GDM1 (cell line): ENCODE data around the gene NALF2.

ENCODE experiments used
- DNase-seq: peaks from one replicate; lab custom pipeline; 2025; lab: John Stamatoyannopoulos, UW

NALF2 gene

DNA sequence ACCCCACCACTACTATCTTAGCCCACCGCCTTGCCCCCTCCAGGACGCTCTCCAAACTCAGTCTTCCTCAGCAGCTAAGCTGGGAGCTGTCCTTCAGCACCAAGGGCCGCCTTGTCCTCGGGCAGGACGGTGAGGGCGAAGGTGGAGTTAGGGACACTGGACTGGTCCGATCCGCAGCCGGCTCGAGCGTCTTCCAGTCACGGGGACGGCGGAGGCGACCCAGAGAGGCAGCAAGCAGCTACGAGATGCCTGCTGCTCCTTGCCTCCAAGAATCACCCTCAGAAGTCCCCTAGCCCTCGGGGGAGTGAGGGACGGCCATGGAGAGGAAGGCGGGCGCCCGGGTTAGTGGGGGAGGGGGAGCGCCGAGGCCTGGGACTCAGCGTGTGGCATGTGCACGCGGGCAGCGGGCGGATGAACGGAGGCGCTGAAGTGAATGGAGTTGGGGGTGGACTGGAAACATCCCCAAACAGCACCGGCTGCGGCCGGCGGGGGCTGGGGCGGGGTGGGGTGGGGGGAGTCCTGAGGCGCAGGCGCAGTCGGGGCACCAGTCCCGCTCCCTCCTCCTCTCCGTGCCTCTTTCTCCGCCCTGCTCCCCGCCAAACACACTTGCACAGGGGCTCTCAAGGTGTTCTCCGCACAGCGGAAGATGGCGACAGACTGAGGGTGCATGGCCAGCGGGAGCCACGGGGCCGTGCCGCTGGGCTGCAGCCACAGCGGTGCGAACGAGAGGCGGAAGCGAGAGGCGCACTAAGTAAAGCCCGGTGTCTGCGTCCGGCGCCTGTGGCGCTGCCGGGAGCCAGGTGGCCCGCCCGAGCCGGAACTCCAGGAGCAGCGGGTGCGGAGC is at the start of gene NALF2:
NALF2 (plus strand) TSS at position 545 of the 844 bp plus-strand sequence. CDS start 957 bp downstream, outside the sequence.
- no peak for DNase-seq

DNA sequence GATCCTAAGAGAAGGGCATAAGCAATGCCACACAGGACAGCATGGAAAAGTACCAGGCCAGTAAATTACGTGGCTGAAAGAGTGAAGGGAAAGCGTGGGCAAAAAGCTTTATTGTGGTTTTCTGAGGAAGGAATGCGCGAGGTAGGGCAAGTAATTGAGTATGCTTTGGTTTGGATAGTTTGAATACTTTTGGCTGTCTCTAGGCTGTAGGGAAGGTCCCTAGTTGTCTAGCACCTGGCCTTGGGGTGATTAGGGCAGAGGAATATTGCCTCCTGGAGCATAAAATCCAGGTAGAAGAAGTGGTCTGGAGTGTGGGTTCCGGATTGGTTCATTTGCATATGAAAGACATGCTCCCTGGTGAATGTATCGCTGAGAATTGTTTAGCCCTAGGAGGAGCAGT is 46.4 kb upstream of the NALF2 start:
- no peak for DNase-seq

DNA sequence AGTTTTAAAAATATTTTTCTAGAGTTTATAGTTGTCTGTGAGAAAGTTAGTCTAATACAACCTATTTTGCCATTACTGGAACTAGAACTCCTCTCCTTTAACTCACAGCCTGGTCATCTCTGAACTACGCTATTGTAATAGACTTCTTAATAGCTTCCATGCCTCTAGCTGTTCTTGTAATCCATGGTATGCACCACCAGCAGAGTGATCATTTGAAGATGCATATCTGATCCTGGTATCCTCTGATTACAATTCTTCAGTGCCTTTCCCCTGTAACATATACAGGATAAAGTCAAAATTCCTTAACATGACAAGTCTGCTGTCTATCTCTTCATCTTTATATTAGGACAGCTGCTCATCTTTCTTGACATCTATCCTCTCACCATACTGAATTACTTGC is 37.6 kb upstream of the NALF2 start:
- DNase-seq: no peak

DNA sequence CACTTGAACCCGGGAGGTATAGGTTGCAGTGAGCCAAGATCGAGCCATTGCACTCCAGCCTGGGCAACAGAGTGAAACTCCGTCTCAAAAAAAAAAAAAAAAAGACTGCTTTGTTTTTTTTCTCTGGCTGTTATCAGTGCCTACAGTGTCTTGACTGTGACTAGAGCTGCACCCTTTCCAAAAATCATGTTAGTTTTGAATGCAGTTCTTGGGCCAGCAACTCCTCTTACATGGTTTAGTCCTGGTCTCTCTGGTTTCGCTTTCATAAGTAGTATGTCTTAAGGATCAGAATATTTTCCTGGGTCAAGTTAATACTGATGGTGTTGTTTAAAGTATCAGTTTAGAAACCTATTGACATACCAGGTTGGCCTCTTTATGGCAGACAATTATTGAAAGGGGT is 34.2 kb upstream of the NALF2 start:
- DNase-seq: no peak

DNA sequence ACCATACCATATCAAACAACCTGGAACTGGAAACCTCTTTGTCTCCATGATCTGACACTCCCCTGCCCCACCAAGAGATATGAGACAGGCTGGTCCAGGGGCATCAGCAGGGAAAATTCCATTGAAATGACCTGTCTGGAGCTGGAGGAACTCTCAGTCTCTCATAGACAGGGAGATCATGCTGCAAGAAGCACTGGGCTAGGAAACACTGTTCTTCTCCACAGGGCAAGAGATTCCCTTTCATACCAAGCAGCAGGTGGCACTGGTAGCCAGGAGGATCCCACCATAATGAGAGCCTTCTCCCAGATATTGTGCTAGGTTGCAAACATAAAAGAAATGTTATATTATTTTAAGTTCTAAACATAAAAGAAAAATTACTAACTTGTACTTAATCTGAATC is 14.5 kb upstream of the NALF2 start:
- DNase-seq: no peak

DNA sequence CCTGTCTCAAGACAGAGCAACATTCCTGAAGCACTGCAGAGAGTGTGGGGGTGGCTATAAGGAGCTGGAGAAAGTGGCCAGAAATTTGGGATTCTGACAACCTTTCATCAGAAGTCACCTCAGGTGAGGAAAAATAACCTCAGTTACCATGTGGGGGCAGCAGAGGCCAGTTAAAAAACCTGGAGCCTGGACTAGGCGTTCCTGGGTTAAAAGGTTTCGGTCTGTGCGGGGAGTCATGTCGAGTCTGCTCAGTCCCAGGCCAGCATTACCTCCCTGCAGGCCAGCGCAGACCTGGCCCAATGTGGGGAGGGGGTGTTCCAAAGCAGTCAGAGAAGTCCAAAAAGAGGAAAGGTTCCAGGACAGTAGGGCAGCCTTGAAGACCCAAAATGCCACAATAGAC is 10.9 kb upstream of the NALF2 start:
- DNase-seq: no peak

DNA sequence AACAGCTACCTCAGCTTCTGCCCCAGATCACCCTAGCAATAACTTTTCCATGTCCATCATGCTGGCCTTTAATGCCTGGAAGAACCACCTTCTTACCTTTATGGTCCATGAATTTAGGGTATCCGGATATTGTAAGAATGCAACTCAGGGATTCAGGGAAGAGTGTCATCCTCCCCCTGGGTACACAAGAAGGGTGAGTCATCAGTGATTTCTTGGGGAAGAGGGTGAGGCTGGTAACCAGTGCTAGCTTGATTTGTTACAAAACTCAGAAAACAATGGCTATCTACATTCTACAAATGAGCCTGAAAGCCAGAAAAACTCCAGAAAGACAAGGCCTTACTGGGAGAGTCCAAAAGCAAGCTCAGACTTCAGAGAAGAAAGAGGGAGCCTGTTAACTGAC is 10.4 kb upstream of the NALF2 start:
- no peak for DNase-seq

DNA sequence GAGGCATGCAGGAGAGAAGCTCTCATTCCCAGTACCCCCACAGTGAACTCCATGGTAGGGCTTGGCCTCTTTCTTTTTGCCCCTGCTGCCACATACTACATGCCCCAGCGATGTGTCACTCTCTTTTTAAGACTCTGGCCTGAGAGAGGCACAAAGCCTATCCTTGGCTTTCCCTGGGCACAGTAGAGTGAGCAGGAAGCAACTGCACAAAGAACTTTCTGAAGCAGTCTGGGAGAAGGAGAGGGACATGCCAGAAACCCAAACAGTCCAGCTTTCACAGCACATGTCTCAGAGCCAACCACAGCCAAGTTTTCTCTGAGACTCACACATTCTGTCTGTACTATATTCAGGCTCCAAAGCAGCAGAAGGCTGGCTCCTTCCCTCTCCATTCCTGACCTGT is 7.9 kb upstream of the NALF2 start:
- DNase-seq: no peak

DNA sequence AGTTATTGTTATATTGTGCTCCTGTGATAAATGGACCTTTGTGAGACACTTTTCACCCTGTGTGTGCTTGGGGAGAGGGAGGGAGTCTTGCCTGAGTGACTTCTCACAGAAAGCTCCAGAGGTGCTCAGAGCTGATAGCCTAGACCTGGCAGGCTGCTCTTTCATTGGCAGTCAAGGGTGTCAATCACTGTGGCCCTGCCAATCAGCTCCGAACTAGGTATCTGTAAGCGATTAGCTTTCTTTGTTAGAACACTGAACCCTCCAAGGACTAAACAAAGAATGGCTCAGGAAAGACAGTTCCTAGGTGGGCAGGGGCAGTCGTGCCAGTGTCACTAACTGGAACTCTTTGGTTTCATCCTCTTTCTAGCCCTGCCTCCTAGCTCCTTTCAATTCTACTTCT is 2.7 kb upstream of the NALF2 start:
- no peak for DNase-seq

DNA sequence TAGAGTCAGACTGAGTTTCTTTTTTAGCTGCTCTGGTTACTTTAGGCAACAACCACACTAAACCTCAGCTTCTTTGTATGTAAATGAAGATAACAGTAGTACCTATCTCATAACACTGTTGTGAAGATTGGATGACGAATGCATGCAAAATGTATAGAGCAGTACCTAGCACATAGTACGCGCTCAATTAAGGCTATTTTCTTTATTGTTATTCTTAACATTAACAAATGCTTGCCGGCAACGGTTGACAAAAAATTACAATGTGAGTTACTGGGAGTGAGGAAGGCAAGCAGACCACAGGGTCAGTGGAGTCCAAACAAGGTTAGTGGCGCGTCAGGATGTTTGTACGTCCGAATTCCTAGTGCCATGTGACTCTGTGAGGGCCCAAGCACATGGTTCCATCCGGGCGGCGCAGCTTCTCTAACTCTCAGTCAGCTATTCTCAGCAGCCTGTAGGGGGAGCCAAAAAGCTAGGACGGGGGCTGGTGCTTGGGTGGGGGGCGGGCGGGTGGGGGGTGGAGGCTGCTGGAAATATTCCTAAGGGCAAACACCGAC is 821 bp upstream of the NALF2 start:
- no peak for DNase-seq

DNA sequence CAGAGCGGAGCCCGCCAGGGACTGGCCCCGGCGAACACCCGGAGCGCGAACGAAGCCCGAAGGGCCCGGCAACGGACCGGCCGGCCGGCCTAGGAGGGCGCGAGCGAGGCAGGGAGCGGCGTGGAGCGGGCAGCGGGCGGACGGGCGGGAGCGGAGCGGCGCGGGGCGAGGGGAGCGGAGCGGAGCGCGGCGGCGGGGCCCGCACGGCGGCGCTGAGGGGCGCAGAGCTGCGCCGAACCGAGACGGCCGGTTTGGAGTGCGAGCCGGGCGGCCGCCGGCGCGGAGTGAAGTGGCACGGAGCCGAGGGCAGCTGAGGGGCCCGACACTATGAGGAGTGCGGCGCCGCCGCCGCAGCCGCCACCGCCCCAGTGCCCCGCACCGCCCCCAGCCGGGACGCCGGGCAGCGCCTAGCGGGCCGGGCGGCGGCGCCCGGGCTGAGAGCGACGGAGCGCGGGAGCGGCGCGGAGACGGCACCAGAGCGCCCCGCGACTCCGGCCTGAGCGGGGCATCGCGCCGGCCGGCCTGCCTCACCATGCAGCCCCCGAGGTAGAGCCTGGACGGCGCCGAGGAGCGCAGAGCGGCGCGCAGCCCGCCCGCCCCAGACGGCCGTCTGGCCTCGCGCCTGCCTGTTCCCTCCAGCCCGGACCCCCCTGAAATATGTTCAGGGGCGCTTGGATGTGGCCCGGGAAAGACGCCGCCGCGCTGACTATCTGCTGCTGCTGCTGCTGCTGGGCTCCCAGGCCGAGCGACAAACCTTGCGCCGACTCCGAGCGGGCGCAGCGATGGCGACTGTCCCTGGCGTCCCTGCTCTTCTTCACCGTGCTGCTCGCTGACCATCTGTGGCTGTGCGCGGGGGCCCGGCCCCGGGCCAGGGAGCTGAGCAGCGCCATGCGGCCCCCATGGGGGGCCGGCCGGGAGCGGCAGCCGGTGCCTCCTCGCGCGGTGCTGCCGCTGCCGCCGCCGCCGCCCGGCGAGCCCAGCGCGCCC is 793 bp downstream of the NALF2 start:
- DNase-seq: no peak

DNA sequence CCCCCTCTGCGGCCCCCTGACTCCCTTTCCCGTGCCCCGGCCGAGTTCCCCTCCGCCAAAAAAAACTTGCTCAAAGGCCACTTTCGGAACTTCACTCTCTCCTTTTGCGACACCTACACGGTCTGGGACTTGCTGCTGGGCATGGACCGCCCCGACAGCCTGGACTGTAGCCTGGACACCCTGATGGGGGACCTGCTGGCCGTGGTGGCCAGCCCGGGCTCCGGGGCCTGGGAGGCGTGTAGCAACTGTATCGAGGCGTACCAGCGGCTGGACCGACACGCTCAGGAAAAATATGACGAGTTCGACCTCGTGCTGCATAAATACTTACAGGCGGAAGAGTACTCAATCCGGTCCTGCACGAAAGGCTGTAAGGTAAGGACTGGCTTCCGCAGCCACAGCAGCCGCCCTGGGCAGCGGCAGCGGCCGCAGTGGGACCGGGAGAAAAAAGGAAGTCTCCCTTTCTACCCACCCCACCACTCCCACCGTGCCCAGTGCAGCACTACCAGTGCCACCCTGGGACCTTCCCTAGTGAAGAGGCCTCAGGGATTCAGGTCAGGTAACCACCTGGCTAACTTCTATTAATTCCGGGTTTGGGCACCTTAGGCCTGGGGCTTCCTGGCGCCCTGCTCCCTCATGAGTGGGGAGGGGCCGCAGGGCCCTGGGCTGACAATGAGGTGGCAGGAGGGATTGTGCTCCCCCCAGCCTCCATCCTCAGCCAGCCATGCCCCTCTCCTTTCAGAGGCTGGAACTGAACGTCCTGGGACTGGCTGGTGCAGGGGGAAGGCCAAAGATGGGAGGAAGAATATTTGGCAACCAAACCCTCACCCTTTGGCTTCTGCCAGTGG is 1.9 kb downstream of the NALF2 start:
- DNase-seq: no peak

DNA sequence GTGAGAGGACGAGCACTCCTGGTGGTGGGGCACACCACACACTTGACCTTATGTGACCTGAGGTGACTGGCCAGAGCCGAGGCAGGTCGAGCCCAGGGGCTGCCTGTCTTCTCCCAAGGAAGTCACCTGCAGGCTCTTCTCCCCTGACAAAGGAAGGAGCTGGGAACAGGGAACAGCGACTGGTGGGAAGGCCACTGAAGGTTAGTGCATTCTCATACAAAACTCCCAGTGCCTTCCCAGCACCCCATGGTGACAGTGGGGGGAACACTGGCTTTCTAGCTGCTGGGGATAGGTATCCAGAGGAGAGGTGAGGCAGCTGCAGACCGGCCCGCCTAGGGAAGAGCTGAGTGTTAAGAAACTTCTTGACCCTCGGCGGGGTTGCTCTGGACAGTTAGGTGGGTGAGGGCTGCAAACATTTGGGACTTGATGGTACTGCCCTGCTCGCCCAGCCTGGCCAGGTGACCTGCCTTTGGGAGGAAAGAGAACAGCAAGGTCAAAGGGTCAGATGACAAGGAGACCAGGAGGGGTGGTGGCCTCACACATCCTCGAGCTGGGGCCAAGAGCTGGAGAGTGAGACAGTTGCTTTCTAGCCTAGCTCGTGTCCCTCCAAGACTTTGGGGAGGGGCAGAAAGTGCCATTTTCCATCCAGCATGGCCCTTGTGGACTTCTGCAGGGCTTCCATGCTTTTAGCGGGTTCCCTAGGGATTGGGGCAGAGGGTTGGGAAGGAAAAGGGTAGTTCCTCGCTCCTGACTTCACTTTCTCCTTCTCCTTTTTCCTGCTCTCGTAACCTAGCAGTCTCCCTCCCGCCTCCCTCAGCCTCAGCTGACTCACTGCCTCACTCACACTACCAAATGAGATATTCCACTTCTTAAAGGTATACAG is 2.7 kb downstream of the NALF2 start:
- no peak for DNase-seq

DNA sequence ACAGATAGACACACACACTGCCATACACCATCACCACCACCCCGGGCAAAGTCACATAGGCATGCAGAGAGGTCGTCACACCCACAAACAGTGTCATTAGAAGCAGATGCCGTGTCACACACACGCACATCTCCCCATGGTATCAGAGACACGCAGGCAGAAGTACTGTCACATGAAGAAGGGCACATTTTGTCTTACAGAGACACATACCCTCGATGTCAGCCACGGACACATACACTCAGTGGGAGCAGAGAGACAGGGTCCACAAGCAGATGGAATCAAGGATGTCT is 3.3 kb downstream of the NALF2 start:
- DNase-seq: no peak

DNA sequence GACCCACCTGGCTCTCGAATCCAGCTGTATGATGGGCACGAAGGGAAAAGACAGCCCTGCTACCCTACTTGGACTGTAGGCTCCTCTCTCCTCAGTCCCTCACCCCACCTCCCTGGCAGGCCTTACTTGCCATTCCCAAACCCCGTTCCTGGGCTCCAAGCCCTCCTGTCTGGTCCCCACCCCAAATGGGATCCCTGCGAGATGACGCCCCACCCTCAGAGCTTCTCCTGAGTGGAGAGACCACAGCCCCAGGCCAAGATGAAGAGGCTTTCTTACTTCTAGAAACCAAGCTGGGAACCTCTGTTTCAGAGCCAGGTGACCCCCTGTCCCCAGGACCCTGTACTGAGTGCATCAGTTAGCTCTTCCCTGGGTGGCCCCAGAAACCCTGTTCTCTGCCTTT is 4.5 kb downstream of the NALF2 start:
- DNase-seq: no peak

DNA sequence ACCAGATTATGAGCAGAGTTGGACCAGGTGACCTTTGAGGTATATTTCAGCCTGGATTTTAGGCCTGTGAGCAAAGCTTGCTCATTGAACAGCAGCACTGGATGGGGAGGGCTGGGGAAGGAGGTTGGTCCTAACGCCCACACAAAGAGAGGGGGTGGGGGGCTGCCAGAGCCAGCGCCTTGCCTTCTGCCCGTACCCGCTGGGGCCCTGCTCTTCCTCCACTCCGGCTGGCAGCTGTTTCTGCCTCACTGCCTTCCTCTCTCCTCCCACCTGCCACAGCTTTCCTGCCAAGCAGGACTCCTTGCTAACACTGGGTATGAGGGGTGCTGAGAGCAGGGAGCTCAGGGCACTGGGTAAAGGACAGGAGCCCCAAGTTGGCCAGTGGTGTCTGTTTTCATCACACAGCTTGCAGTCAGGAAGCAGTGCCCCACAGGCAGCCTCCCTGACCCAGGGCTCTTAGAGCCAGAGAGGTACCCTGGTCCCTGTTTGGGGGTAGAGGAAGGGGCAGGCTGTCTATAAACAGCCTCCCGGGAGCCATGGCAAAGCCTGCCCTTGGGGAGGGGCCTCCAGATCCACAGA is 6.1 kb downstream of the NALF2 start:
- DNase-seq: no peak

DNA sequence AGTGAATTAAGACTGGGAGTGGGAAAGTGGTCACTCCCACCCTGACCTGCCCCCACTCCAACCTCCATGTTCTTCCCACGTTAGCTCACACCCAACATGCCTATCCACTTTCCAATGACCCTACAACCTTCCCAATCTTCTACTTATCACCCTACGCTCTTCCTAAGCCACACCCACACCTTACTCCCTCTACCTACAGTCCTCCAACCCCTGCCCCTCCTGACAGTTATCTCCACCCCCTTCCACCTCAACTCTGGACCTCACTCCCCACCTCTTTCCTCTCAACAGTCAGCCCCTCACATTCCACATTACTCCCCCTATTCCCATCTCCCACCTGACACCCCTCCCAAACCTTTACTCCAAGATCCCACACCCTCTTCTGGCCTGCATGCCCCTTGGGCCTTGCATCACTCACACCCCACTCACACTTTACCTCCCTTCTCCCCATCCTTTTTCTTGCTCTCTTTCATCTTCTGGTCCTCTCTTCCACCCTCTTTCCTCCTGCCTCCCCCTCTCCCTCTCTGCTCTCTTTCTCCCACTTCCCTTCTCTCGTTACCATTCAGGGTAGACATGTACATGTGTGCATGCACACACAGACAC is 6.9 kb downstream of the NALF2 start:
- no peak for DNase-seq

DNA sequence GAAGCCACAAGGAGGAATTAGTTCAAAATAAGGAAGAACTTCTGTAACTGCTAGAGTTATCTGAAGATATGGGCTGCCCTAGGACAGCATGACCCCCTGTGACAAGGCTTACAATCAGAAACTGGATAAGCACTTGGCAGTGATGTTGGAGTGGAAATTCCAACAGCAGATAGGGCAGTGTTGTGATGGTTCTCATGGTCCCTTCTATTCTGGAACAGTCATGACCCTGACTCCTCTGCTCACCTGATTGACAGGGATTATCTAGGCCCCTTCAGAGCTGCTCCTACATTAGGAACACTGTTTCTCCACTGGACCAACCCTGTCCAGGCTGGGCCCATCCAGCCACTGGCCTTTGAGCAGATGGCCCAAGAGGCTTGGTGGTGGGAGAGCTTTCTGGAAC is 17.9 kb downstream of the NALF2 start:
- no peak for DNase-seq

DNA sequence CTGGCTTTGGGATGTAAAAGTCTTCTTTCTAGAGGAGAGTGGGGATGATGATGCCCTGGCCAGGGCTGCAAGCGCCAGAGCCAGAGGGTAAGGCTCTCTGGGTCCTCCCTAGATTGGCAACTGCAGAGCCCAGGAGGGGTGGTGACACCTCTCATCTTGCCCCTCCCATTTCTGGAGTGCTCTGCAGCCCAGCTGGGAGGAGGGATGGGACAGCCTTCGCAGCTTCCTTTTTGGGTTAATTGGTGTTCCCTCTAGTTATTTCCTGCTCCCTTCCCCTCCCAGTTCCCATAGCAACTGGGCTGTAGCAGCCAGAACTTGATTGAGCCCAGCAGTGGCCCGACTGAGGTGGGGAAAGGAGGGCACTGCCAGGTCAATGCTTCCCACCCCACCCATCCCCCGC is 19.2 kb downstream of the NALF2 start:
- no peak for DNase-seq

DNA sequence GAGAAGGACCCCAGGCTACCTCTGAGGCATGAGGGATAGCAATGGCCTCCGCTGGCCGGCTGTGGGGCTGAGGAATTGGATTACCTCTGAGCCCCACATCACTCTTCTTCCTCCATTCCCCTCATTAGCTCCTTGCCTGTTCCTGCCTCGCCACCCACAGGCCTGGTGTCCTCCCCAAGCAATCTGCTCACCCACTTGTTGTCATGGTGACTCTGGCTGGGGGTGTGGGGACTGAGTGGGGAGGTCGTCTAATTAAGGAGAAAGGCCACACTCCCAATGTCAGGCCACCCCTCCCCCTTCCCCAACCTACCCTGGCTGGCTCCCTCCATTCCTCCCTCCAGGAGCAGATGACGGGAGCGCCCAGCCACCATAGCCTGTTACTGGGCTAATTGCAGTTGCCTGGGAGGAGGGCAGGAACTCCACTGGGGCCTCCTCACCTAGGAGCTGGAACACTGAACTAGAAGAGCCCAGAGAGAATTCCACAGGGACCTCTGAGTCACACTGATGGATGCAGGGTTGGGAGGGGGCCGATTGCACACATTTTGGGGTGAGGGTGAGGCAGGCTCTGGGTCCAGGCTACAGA is 20.7 kb downstream of the NALF2 start:
- DNase-seq: no peak
